Liver (tissue), 3 donors: ENCODE data around the gene RFLNA.

Experiments used
- ATF3 ChIP-seq: IDR thresholded peaks from 2 replicates; pipeline ENCODE4 v1.6.1; 2016; ENCODE audit warnings: antibody characterized with exemption
- FOXA1 ChIP-seq: IDR thresholded peaks from 2 replicates; pipeline ENCODE4 v1.6.1; 2016; ENCODE audit warnings: antibody characterized with exemption
- GABPA ChIP-seq, 2 donors: IDR thresholded peaks in 1 of 2; conservative IDR thresholded peaks in 1 of 2; 2 replicates each; pipeline ENCODE4 v1.6.1; 2016; ENCODE audit warnings: antibody characterized with exemption in 2 of 2, mild to moderate bottlenecking in 1 of 2, moderate library complexity in 1 of 2
- JUND ChIP-seq, 2 donors: IDR thresholded peaks; 2 replicates each; pipeline ENCODE4 v1.6.1; 2016; ENCODE audit warnings: antibody characterized with exemption in 2 of 2
- MAX ChIP-seq: IDR thresholded peaks from 2 replicates; pipeline ENCODE4 v1.6.1; 2016; ENCODE audit warnings: antibody characterized with exemption
- RAD21 ChIP-seq, 2 donors: IDR thresholded peaks; 2 replicates each; pipeline ENCODE4 v1.6.1; 2016; ENCODE audit warnings: antibody characterized with exemption in 2 of 2, mild to moderate bottlenecking in 2 of 2
- REST ChIP-seq: IDR thresholded peaks from 2 replicates; pipeline ENCODE4 v1.6.1; 2016; ENCODE audit warnings: antibody characterized with exemption, mild to moderate bottlenecking
- RXRA ChIP-seq, 2 donors: IDR thresholded peaks; 2 replicates each; pipeline ENCODE4 v1.6.1; 2017 to 2018; ENCODE audit warnings: antibody characterized with exemption in 2 of 2, mild to moderate bottlenecking in 1 of 2
- SP1 ChIP-seq: IDR thresholded peaks from 2 replicates; pipeline ENCODE4 v1.6.1; 2018; ENCODE audit warnings: antibody characterized with exemption, mild to moderate bottlenecking
- TAF1 ChIP-seq: conservative IDR thresholded peaks from 2 replicates; pipeline ENCODE4 v1.6.1; 2016; ENCODE audit warnings: antibody characterized with exemption, mild to moderate bottlenecking
- YY1 ChIP-seq: IDR thresholded peaks from 2 replicates; pipeline ENCODE4 v1.6.1; 2016; ENCODE audit warnings: antibody characterized with exemption, mild to moderate bottlenecking
- TF ChIP-seq, protein P1 (sequence below): fragments of 150-350 bp; IDR thresholded peaks from 2 replicates; pipeline ENCODE4 v1.5.1; 2017; ENCODE audit warnings: improper control_type of control experiment, low read depth, low read length; ENCODE audit not compliant: missing input control
- TF ChIP-seq, protein P2 (sequence below): IDR thresholded peaks from 2 replicates; pipeline ENCODE4 v1.6.1; 2016; ENCODE audit warnings: antibody characterized with exemption
- donor health status: healthy.
- donor health status: healthy.

- no peak for TF ChIP-seq RAD21 (IDR thresholded peaks at IDR 0.05)
- TF ChIP-seq, protein P1, sequence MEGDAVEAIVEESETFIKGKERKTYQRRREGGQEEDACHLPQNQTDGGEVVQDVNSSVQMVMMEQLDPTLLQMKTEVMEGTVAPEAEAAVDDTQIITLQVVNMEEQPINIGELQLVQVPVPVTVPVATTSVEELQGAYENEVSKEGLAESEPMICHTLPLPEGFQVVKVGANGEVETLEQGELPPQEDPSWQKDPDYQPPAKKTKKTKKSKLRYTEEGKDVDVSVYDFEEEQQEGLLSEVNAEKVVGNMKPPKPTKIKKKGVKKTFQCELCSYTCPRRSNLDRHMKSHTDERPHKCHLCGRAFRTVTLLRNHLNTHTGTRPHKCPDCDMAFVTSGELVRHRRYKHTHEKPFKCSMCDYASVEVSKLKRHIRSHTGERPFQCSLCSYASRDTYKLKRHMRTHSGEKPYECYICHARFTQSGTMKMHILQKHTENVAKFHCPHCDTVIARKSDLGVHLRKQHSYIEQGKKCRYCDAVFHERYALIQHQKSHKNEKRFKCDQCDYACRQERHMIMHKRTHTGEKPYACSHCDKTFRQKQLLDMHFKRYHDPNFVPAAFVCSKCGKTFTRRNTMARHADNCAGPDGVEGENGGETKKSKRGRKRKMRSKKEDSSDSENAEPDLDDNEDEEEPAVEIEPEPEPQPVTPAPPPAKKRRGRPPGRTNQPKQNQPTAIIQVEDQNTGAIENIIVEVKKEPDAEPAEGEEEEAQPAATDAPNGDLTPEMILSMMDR: no peak
- no peak for TF ChIP-seq GABPA (IDR thresholded peaks at IDR 0.05 in 1 of 2, conservative IDR thresholded peaks at IDR 0.05 in 1 of 2)
- TF ChIP-seq ATF3: no peak
- TF ChIP-seq RXRA (IDR thresholded peaks at IDR 0.05): no peak
- TF ChIP-seq JUND (IDR thresholded peaks at IDR 0.05): no peak
- no peak for TF ChIP-seq REST
- TF ChIP-seq YY1: no peak
- TF ChIP-seq MAX: no peak
- TF ChIP-seq TAF1: no peak
- TF ChIP-seq FOXA1: no peak
- TF ChIP-seq, protein P2, sequence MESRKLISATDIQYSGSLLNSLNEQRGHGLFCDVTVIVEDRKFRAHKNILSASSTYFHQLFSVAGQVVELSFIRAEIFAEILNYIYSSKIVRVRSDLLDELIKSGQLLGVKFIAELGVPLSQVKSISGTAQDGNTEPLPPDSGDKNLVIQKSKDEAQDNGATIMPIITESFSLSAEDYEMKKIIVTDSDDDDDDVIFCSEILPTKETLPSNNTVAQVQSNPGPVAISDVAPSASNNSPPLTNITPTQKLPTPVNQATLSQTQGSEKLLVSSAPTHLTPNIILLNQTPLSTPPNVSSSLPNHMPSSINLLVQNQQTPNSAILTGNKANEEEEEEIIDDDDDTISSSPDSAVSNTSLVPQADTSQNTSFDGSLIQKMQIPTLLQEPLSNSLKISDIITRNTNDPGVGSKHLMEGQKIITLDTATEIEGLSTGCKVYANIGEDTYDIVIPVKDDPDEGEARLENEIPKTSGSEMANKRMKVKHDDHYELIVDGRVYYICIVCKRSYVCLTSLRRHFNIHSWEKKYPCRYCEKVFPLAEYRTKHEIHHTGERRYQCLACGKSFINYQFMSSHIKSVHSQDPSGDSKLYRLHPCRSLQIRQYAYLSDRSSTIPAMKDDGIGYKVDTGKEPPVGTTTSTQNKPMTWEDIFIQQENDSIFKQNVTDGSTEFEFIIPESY: no peak
- no peak for TF ChIP-seq SP1
Observed at GRCh38 chr12:124293286-124294003, 1.4 kb upstream of the RFLNA start.
